Activated naive CD8-positive, alpha-beta T cell treated with anti-CD3 and anti-CD28 coated beads for 36 hours (primary cell): ENCODE measurements around the gene ISYNA1. TPM values are rescaled to one million over a fixed set of nuclear protein-coding genes. Genes with fewer than 3 reads are reported as not detected.

Source experiments
- DNase-seq: peaks from one replicate; pipeline ENCODE4 v3.0.0; 2021
- H3K27ac Mint-ChIP-seq: one replicate; pipeline ENCODE4 v1.8.0; 2022; ENCODE audit warnings: mild to moderate bottlenecking, moderate library complexity, mixed read lengths
- H3K27me3 Mint-ChIP-seq: one replicate; pipeline ENCODE4 v1.8.0; 2022; ENCODE audit warnings: mild to moderate bottlenecking, mixed read lengths
- H3K36me3 Mint-ChIP-seq: one replicate; pipeline ENCODE4 v1.8.0; 2021; ENCODE audit warnings: mild to moderate bottlenecking, mixed read lengths
- H3K4me1 Mint-ChIP-seq: one replicate; pipeline ENCODE4 v1.8.0; 2021; ENCODE audit warnings: mixed read lengths
- H3K4me3 Mint-ChIP-seq: one replicate; pipeline ENCODE4 v1.8.0; 2022; ENCODE audit warnings: mild to moderate bottlenecking, moderate library complexity, mixed read lengths
- H3K9me3 Mint-ChIP-seq: one replicate; pipeline ENCODE4 v1.8.0; 2022; ENCODE audit warnings: mixed read lengths
- total RNA-seq, 2 experiments: library from RNA; stranded (reverse); gene quantifications; one replicate each; pipeline ENCODE4 v1.2.3, GENCODE V29; 2021

ISYNA1 gene
- total RNA-seq, 2 experiments from 2014 or later: 29.6 to 32.7 TPM

DNA sequence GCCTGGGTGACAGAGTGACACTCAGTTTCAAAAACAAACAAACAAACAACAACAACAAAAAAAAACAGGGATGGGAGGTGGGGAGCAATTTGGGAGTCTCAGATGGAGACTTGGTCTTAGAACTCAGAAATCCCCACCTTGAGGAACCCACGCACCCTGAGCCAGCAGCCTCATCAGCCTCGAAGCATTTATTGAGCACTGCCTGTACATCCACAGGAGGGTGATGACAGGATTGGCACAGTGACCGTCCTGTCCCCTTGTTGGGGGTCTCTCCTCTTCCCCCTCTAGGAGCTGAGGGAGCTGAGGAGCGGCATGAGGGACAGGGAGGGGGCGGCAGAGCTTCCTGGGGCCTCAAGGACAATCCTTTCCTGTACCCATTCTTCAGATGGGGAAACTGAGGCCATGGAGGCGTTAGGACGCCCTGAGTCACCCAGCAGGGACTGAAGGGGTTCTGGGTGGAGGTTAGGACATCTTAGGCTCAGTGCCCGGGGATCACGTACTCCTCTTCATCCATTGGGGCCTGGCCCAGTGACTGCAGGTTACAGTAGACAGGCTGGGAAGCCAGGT is 46.3 kb downstream of the ISYNA1 start:
- Mint-ChIP-seq H3K27ac (no peak overlapping the region), H3K4me3 (no peak overlapping the region), H3K27me3 (peaks cover 57% of the 10 kb centered on the region)

DNA sequence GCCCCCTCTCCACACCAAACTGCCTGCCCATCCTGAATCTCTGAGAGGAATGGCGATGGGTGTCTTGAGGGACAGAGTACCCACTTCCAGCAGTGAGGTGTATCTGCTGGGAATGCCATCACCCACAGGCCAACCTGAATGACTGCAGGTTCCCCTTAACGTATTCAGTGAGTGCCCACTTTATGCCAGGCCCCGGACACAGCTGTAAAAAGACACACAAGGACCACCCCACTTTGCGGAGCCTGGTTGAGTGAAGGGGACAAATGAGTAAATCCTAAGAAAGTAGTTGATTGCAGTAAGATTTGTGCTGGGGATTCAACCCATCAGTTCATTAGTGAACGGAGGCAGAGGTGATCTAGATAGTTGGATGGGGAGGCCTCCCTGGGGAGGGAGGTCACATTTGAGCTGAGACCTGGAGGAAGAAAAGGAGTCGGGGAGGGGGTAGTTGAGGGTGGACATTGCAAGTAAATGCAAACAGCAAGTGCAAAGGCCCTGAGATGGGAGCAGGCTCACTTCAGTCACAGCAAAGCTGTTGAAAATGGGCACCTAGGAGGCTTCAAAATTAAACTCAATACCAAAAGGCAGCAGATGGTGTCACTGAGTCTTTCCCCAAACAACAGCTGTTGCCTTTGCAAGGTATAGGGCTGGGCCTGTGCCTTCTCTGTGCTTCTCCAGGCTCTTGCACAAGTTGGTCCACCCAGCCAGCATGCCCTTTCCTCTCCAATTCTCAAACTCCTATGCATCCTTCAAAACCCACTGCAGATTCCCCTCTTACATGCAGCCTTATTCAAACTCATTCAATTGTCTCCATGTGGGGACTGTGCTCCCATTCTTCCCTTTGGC is 47.6 kb downstream of the ISYNA1 start:
- H3K27me3 Mint-ChIP-seq: peaks cover 67% of the 10 kb centered on the region
- H3K4me3 Mint-ChIP-seq: no peak overlapping the region
- no peak for DNase-seq
- no peaks in the 10 kb centered on the region for H3K36me3 Mint-ChIP-seq
- no peaks in the 10 kb centered on the region for H3K9me3 Mint-ChIP-seq
- peaks cover 7% of the 10 kb centered on the region for H3K4me1 Mint-ChIP-seq
- no peak overlapping the region for H3K27ac Mint-ChIP-seq

More for the DNA sequence above, 46.3 kb downstream of the ISYNA1 start:
- Mint-ChIP-seq H3K4me1 (peaks cover 4% of the 10 kb centered on the region), H3K9me3 (no peaks in the 10 kb centered on the region), H3K36me3 (no peaks in the 10 kb centered on the region)
- DNase-seq: no peak

DNA sequence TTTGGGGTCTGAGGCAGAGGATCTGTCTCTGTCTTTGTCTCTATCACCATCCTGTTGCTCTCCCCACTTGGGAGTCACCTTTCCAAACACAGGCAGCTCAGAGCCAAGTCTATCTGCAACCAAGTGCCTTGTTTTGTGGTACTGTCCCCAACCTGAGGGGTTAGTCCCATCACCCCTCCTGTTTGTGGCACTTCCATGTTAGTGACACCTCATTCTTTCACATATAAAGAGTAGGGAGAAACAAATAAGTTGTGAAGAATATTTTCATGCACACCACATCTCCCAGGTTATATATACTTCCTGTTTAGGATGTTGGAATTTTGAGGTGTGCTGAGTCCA is 48.2 kb downstream of the ISYNA1 start:
- no peaks in the 10 kb centered on the region for H3K36me3 Mint-ChIP-seq
- DNase-seq: no peak
- H3K27ac Mint-ChIP-seq: no peak overlapping the region
- H3K9me3 Mint-ChIP-seq: no peaks in the 10 kb centered on the region
- H3K27me3 Mint-ChIP-seq: peaks cover 73% of the 10 kb centered on the region
- peaks cover 7% of the 10 kb centered on the region for H3K4me1 Mint-ChIP-seq
- no peak overlapping the region for H3K4me3 Mint-ChIP-seq

DNA sequence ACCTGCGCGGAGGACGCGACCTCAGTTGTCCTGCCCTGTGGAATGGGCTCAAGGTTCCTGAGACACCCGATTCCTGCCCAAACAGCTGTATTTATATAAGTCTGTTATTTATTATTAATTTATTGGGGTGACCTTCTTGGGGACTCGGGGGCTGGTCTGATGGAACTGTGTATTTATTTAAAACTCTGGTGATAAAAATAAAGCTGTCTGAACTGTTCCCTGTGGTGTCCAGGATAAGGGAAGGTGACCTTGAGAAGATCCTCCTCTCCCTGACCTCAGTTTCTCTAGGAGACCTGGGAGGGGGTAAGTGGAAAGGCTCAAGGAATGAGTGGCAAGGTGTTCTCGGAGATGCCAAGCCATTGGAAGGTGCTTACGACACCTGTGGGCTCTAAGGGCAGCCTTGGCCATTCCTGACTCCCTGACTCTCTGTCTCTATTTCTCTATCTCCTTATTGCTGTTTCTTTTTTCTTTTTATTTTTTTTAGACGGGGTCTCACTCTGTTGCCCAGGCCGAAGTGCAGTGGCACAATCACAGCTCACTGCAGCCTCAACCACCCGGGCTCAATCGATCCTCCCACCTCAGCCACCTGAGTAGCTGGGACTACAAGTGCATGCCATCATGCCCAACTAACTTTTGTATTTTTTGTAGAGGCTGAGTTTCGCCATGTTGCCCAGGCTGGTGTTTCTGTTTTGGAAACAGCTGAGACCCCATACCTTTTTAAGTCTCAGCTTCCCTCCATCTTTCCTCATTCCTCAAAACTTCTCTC is 48.8 kb downstream of the ISYNA1 start:
- Mint-ChIP-seq H3K27me3 (peaks cover 73% of the 10 kb centered on the region), H3K27ac (no peak overlapping the region), H3K9me3 (no peaks in the 10 kb centered on the region), H3K36me3 (no peaks in the 10 kb centered on the region), H3K4me3 (no peak overlapping the region), H3K4me1 (peaks cover 7% of the 10 kb centered on the region)
- DNase-seq: no peak

DNA sequence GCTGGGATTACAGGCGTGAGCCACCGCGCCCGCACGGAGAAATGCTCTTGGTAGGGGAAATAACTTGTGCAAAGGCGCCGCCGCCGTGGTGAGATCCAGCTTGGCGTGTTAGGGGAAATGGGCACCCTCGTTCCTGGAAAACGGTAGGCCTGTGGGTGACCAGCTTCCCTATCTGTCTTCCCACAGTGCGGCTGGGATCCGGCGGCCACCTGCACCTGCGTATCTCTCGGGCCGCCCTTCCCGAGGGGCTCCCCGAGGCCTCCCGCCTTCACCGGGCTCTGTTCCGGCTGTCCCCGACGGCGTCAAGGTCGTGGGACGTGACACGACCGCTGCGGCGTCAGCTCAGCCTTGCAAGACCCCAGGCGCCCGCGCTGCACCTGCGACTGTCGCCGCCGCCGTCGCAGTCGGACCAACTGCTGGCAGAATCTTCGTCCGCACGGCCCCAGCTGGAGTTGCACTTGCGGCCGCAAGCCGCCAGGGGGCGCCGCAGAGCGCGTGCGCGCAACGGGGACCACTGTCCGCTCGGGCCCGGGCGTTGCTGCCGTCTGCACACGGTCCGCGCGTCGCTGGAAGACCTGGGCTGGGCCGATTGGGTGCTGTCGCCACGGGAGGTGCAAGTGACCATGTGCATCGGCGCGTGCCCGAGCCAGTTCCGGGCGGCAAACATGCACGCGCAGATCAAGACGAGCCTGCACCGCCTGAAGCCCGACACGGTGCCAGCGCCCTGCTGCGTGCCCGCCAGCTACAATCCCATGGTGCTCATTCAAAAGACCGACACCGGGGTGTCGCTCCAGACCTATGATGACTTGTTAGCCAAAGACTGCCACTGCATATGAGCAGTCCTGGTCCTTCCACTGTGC is 49.6 kb downstream of the ISYNA1 start:
- peaks cover 74% of the 10 kb centered on the region for H3K27me3 Mint-ChIP-seq
- peak overlapping the region; percentile 56 for H3K27ac Mint-ChIP-seq
- DNase-seq: peak; percentile 86
- peaks cover 7% of the 10 kb centered on the region for H3K4me1 Mint-ChIP-seq
- no peaks in the 10 kb centered on the region for H3K36me3 Mint-ChIP-seq
- peak overlapping the region; percentile 52 for H3K4me3 Mint-ChIP-seq
- H3K9me3 Mint-ChIP-seq: no peaks in the 10 kb centered on the region

DNA sequence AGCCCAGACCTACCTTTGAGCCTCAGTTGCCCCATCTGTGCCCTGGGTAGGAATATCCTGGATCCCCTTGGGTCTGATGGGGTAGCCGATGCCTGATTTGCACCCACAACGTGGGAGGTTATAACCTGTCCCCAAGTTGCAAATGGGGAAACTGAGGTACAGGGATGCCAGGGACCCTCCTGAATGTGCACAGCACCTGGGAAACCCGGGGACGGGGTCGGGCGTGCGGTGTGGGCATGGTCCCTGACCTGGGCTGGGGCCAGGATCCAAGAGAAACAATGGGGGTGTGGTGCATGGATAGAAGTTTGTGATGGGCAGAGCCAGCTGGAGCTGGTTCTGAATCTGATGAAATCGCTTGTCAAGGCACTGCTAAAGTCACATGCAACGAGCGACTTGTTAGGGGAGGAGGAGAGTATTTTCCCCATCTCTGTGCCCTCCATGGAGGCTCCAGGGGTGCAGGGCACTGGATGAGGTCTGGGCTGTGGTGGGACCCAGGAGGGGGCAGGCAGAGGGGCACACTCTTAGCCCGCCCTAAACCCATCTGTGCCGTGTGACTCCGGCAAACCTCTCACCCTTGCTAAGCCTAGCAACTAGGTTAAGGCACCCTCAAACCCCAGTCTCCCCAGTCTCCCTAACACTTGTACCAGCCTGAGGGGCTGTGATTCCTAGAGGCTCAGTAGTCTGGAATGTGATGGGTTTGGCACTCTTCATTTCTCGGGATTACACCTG is 51.2 kb downstream of the ISYNA1 start:
- DNase-seq: no peak
- Mint-ChIP-seq H3K4me1 (peaks cover 7% of the 10 kb centered on the region), H3K36me3 (no peaks in the 10 kb centered on the region), H3K27ac (no peak overlapping the region), H3K27me3 (peaks cover 78% of the 10 kb centered on the region), H3K9me3 (no peaks in the 10 kb centered on the region), H3K4me3 (no peak overlapping the region)

DNA sequence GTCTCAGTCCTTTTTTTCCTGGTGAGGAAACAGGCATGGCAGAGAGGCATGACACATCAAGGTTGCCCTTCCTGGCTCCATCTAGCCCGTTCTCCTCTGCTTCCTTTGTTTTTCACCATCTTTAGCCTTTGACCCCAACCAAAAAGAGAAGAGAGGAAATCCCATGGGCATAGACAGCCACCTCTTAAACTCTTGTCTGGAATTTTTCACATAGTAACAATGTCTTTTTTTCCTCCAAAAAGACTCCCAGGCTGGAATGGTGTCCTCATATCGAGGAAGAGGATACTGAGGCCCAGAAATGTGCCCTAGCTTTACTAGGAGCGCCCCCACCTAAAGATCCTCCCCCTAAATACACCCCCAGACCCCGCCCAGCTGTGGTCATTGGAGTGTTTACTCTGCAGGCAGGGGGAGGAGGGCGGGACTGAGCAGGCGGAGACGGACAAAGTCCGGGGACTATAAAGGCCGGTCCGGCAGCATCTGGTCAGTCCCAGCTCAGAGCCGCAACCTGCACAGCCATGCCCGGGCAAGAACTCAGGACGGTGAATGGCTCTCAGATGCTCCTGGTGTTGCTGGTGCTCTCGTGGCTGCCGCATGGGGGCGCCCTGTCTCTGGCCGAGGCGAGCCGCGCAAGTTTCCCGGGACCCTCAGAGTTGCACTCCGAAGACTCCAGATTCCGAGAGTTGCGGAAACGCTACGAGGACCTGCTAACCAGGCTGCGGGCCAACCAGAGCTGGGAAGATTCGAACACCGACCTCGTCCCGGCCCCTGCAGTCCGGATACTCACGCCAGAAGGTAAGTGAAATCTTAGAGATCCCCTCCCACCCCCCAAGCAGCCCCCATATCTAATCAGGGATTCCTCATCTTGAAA is 52.0 kb downstream of the ISYNA1 start, which contains the start of gene GDF15:
GDF15 (plus strand) TSS at position 484 of the 868 bp plus-strand sequence; CDS start at position 516, 32 bp downstream.
- Mint-ChIP-seq H3K27ac (no peak within 1 kb of the TSS), H3K27me3 (peaks cover 75% of the 10 kb centered on the region), H3K9me3 (no peaks in the 10 kb centered on the region), H3K36me3 (no peaks in the 10 kb centered on the region), H3K4me3 (no peak within 1 kb of the TSS), H3K4me1 (peaks cover 7% of the 10 kb centered on the region)
- DNase-seq: peak; percentile 56

DNA sequence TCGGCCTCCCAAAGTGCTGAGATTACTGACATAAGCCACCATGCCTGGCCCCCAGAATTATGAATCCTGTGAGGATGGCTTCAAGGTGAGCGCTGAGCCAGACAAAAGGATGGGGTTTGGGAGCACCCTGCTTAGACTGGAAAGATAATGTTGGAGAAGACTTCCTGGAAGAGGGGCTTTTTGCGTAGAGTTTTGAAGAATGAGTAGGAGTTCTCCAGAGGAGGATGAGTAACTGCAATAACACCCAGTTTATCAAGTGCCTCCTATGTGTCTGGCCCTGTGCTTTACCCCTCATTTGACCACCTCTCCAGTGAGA is 52.6 kb downstream of the ISYNA1 start:
- peaks cover 74% of the 10 kb centered on the region for H3K27me3 Mint-ChIP-seq
- H3K4me3 Mint-ChIP-seq: no peak overlapping the region
- no peaks in the 10 kb centered on the region for H3K9me3 Mint-ChIP-seq
- DNase-seq: no peak
- H3K36me3 Mint-ChIP-seq: no peaks in the 10 kb centered on the region
- no peak overlapping the region for H3K27ac Mint-ChIP-seq
- peaks cover 7% of the 10 kb centered on the region for H3K4me1 Mint-ChIP-seq

DNA sequence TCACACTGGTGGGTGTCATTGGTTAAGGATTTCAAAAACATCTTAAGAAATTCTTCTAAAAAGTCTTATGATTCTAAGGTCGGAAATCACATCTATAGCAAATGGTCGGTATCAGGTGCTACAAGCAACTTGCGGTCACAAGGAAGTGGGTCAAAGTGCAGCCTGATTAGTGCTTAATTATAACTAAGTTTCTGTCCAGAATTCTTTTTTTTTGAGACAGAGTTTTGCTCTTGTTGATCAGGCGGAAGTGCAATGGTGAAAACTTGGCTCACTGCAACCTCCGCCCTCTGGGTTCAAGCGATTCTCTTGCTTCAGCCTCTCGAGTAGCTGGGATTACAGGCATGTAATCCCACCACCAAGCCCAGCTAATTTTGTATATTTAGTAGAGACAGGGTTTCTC is 53.2 kb downstream of the ISYNA1 start:
- peaks cover 79% of the 10 kb centered on the region for H3K27me3 Mint-ChIP-seq
- no peaks in the 10 kb centered on the region for H3K9me3 Mint-ChIP-seq
- DNase-seq: no peak
- H3K4me1 Mint-ChIP-seq: peaks cover 7% of the 10 kb centered on the region
- no peak overlapping the region for H3K27ac Mint-ChIP-seq
- H3K4me3 Mint-ChIP-seq: no peak overlapping the region
- no peaks in the 10 kb centered on the region for H3K36me3 Mint-ChIP-seq

Other genes starting within 250 kb of the ISYNA1 start
- gene MPV17L2, start 244.9 kb downstream of the ISYNA1 start, total RNA-seq: 10 to 100 TPM; 15.2 to 16.7 TPM
- gene RAB3A, start 234.1 kb downstream of the ISYNA1 start, total RNA-seq: 1 to 10 TPM; 3.2 to 3.9 TPM
- not detected for gene PDE4C, start 211.7 kb downstream of the ISYNA1 start, total RNA-seq
- gene IQCN, start 163.7 kb downstream of the ISYNA1 start, total RNA-seq: under 1 TPM; 0.29 to 0.32 TPM
- 100 to 1,000 TPM; 379 to 398 TPM for gene JUND, start 156.5 kb downstream of the ISYNA1 start, total RNA-seq
- gene LSM4, start 115.1 kb downstream of the ISYNA1 start, total RNA-seq: 100 to 1,000 TPM; 419 to 435 TPM
- gene PGPEP1, start 97.5 kb downstream of the ISYNA1 start, total RNA-seq: 10 to 100 TPM; 15.7 to 17.8 TPM
- gene GDF15, start 52.0 kb downstream of the ISYNA1 start, total RNA-seq: not detected
- not detected for gene LRRC25, start 40.5 kb downstream of the ISYNA1 start, total RNA-seq
- gene SSBP4, start 18.7 kb downstream of the ISYNA1 start, total RNA-seq: 100 to 1,000 TPM in 1 of 2 experiments, 10 to 100 TPM in 1; 96.1 to 101 TPM
- 10 to 100 TPM; 20.0 to 21.0 TPM for gene ELL, start 83.9 kb upstream of the ISYNA1 start, total RNA-seq
- 100 to 1,000 TPM; 168 to 170 TPM for gene FKBP8, start 105.4 kb upstream of the ISYNA1 start, total RNA-seq
- 100 to 1,000 TPM; 116 to 124 TPM for gene KXD1, start 119.7 kb upstream of the ISYNA1 start, total RNA-seq
- gene UBA52, start 133.7 kb upstream of the ISYNA1 start, total RNA-seq: 1,000 to 10,000 TPM; 1,816 to 1,826 TPM
- gene REX1BD, start 150.7 kb upstream of the ISYNA1 start, total RNA-seq: 10 to 100 TPM; 71.6 to 74.7 TPM
- not detected for gene CRLF1, start 168.7 kb upstream of the ISYNA1 start, total RNA-seq
- gene TMEM59L, start 174.7 kb upstream of the ISYNA1 start, total RNA-seq: not detected
- gene KLHL26, start 198.9 kb upstream of the ISYNA1 start, total RNA-seq: 10 to 100 TPM; 15.8 to 16.1 TPM
- 1 to 10 TPM; 5.1 TPM for gene CRTC1, start 245.5 kb upstream of the ISYNA1 start, total RNA-seq